H9 (cell line): Measurements from ENCODE around the gene SPOCD1. TPM values are rescaled to one million over a fixed set of nuclear protein-coding genes. Genes with fewer than 3 reads are reported as not detected.

Experiments
- DNase-seq: peaks from one replicate; pipeline ENCODE4 v3.0.0-alpha.2; 2017
- H2AFZ ChIP-seq: one replicate; pipeline ENCODE4 v1.6.1; 2013; ENCODE audit warnings: mild to moderate bottlenecking, low read length, control low read depth, moderate library complexity
- H2AK5ac ChIP-seq: 2 replicates; pipeline ENCODE4 v1.6.1; 2013; ENCODE audit warnings: low read length, control low read depth, mixed read lengths; ENCODE audit not compliant: insufficient read length
- H2BK120ac ChIP-seq: one replicate; pipeline ENCODE4 v1.6.1; 2013; ENCODE audit warnings: low read depth, mild to moderate bottlenecking, low read length, control low read depth, inconsistent platforms; ENCODE audit not compliant: poor library complexity, severe bottlenecking
- H2BK12ac ChIP-seq: 2 replicates; pipeline ENCODE4 v1.6.1; 2013; ENCODE audit warnings: low read length, control low read depth, mixed read lengths, low read depth; ENCODE audit not compliant: insufficient read length
- H2BK15ac ChIP-seq: 2 replicates; pipeline ENCODE4 v1.6.1; 2013; ENCODE audit warnings: low read depth, low read length, control low read depth
- H2BK20ac ChIP-seq: one replicate; pipeline ENCODE4 v1.6.1; 2013; ENCODE audit warnings: low read depth, mild to moderate bottlenecking, low read length, control low read depth, inconsistent platforms; ENCODE audit not compliant: poor library complexity, severe bottlenecking
- H2BK5ac ChIP-seq: 2 replicates; pipeline ENCODE4 v1.6.1; 2013; ENCODE audit warnings: low read length, control low read depth, mixed read lengths; ENCODE audit not compliant: insufficient read length
- H3K14ac ChIP-seq: 2 replicates; pipeline ENCODE4 v1.6.1; 2013; ENCODE audit warnings: low read length, control low read depth; ENCODE audit not compliant: insufficient read depth
- H3K18ac ChIP-seq: 2 replicates; pipeline ENCODE4 v1.6.1; 2013; ENCODE audit warnings: low read depth, mild to moderate bottlenecking, mixed read lengths, low read length, control low read depth; ENCODE audit not compliant: insufficient read length
- H3K23ac ChIP-seq: 2 replicates; pipeline ENCODE4 v1.6.1; 2013; ENCODE audit warnings: low read length, control low read depth, mixed read lengths, low read depth; ENCODE audit not compliant: insufficient read length
- H3K23me2 ChIP-seq: 2 replicates; pipeline ENCODE4 v1.6.1; 2013; ENCODE audit warnings: low read depth, mild to moderate bottlenecking, mixed read lengths, low read length, control low read depth; ENCODE audit not compliant: insufficient read length, poor library complexity, severe bottlenecking
- H3K27ac ChIP-seq: 2 replicates; pipeline ENCODE4 v1.5.1; 2013; ENCODE audit warnings: low read length, control low read depth, mixed read lengths, low read depth; ENCODE audit not compliant: insufficient read length
- H3K27me3 ChIP-seq: 2 replicates; pipeline ENCODE4 v1.6.1; 2013; ENCODE audit warnings: low read length, control low read depth, inconsistent platforms; ENCODE audit not compliant: insufficient read depth
- H3K4ac ChIP-seq: 2 replicates; pipeline ENCODE4 v1.6.1; 2013; ENCODE audit warnings: low read depth, mild to moderate bottlenecking, control low read depth, inconsistent platforms, low read length, moderate library complexity
- H3K4me1 ChIP-seq: 2 replicates; pipeline ENCODE4 v1.6.1; 2013; ENCODE audit warnings: low read length, control low read depth, inconsistent platforms; ENCODE audit not compliant: insufficient read depth
- H3K4me2 ChIP-seq: 2 replicates; pipeline ENCODE4 v1.6.1; 2013; ENCODE audit warnings: low read length, control low read depth, mixed read lengths; ENCODE audit not compliant: insufficient read length, insufficient read depth
- H3K56ac ChIP-seq: 2 replicates; pipeline ENCODE4 v1.6.1; 2013; ENCODE audit warnings: low read depth, mild to moderate bottlenecking, mixed read lengths, low read length, control low read depth; ENCODE audit not compliant: insufficient read length
- H3K79me1 ChIP-seq: 2 replicates; pipeline ENCODE4 v1.6.1; 2013; ENCODE audit warnings: low read depth, mild to moderate bottlenecking, moderate library complexity, low read length, control low read depth, inconsistent platforms; ENCODE audit not compliant: insufficient read depth, poor library complexity, severe bottlenecking
- H3K79me2 ChIP-seq: 2 replicates; pipeline ENCODE4 v1.6.1; 2013; ENCODE audit warnings: low read length, control low read depth, inconsistent platforms; ENCODE audit not compliant: insufficient read depth
- H3K9ac ChIP-seq: 2 replicates; pipeline ENCODE4 v1.6.1; 2013; ENCODE audit warnings: low read length, control low read depth, mixed read lengths; ENCODE audit not compliant: insufficient read length; ENCODE audit errors: extremely low read depth
- H3K9me3 ChIP-seq: one replicate; pipeline ENCODE4 v1.6.1; 2013; ENCODE audit warnings: low read depth, low read length, inconsistent platforms; ENCODE audit not compliant: control insufficient read depth
- H3T11ph ChIP-seq: one replicate; pipeline ENCODE4 v1.6.1; 2013; ENCODE audit warnings: mild to moderate bottlenecking, low read length, control low read depth, inconsistent platforms
- H4K20me1 ChIP-seq: one replicate; pipeline ENCODE4 v1.6.1; 2013; ENCODE audit not compliant: control insufficient read depth, insufficient read length, insufficient read depth
- H4K5ac ChIP-seq: 2 replicates; pipeline ENCODE4 v1.6.1; 2013; ENCODE audit warnings: low read depth, mild to moderate bottlenecking, mixed read lengths, low read length, control low read depth; ENCODE audit not compliant: insufficient read length
- H4K8ac ChIP-seq: replicated peaks from 2 replicates; pipeline ENCODE4 v1.6.1; 2013; ENCODE audit warnings: low read length, control low read depth, mixed read lengths, low read depth; ENCODE audit not compliant: insufficient read length
- H4K91ac ChIP-seq: 2 replicates; pipeline ENCODE4 v1.6.1; 2013; ENCODE audit warnings: low read depth, mild to moderate bottlenecking, moderate library complexity, mixed read lengths, low read length, control low read depth; ENCODE audit not compliant: insufficient read length
- H3K27ac Mint-ChIP-seq, 3 experiments: 2 replicates in 2 of 3; 3 replicates in 1 of 3; pipeline ENCODE4 v1.8.0; 2020 to 2021; ENCODE audit warnings: mixed read lengths in 3 of 3, mild to moderate bottlenecking in 1 of 3, moderate library complexity in 1 of 3
- H3K27me3 Mint-ChIP-seq: 2 replicates; pipeline ENCODE4 v1.8.0; 2021; ENCODE audit warnings: low read depth, mild to moderate bottlenecking, moderate library complexity, mixed read lengths
- H3K36me3 Mint-ChIP-seq, 3 experiments: 2 replicates in 2 of 3; 3 replicates in 1 of 3; pipeline ENCODE4 v1.8.0; 2020 to 2021; ENCODE audit warnings: low read depth in 3 of 3, mixed read lengths in 3 of 3; ENCODE audit not compliant: insufficient read depth in 1 of 3
- H3K4me1 Mint-ChIP-seq, 2 experiments: 2 replicates each; pipeline ENCODE4 v1.8.0; 2020; ENCODE audit warnings: mixed read lengths in 2 of 2
- H3K4me3 Mint-ChIP-seq, 2 experiments: 2 replicates in 1 of 2; 3 replicates in 1 of 2; pipeline ENCODE4 v1.8.0; 2020 to 2021; ENCODE audit warnings: mild to moderate bottlenecking in 2 of 2, mixed read lengths in 2 of 2, moderate library complexity in 1 of 2
- H3K9me3 Mint-ChIP-seq, 2 experiments: 2 replicates in 1 of 2; 3 replicates in 1 of 2; pipeline ENCODE4 v1.8.0; 2020; ENCODE audit warnings: mild to moderate bottlenecking in 2 of 2, mixed read lengths in 2 of 2, moderate library complexity in 1 of 2
- WGBS: extraction: QIAGEN DNeasy Blood & Tissue Kit; methylation state at CpG from one replicate; pipeline ENCODE4 v1.1.7; 2013; ENCODE audit warnings: missing lambda C conversion rate, low lambda C conversion rate, mixed read lengths; ENCODE audit not compliant: insufficient read length; ENCODE audit errors: extremely low coverage; 5-methylcytosine and 5-hydroxymethylcytosine counted together
- total RNA-seq: library from RNA; stranded (reverse); gene quantifications from 2 replicates; pipeline ENCODE4 v1.2.1, GENCODE V29; 2021
- TF ChIP-seq, protein P1 (sequence below): fragments of 200-600 bp; sonication (generic); conservative IDR thresholded peaks from 3 replicates; pipeline ENCODE4 v1.8.0; 2021; ENCODE audit warnings: antibody characterized with exemption, mild to moderate bottlenecking

SPOCD1 gene
- total RNA-seq, 1 experiment from 2014 or later: 1.5 TPM

DNA sequence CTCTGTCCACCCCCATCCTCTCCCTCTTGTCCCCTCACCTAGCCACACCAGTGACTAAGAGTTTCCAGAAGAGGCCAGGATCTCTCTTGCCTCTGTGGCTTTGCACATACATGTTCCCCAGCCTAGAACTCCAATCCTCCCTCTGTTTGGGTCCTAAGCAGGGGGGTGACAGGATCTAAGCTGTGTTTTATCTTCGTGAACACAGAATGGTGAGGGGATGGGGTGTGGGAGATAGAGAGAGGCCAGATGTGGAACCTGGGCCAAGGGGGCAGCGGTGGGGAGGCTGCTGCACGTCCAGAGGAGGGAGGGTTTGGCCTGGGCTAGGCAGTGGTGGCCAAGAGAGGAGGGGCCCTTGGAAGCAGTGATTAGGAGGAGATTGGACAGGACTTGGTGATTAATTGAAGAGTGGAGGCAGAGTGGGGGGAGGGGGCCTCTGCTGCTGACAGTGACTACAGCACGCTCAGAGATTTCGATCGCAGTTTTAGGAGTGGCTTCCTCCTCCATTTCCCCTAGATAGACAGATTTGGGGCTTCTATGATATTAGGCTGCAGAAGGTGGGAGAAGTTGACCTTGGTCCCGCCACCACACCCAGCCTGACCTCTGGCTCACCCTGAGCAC is 34.6 kb downstream of the SPOCD1 start:
- Mint-ChIP-seq H3K27ac (peak overlapping the region in 1 of 3 experiments; percentile 19; a peak in 1 of 7 replicates), H3K27me3 (peaks cover 20% of the 10 kb centered on the region), H3K36me3 (no peaks in the 10 kb centered on the region), H3K4me1 (peaks cover 38 to 44% of the 10 kb centered on the region in 2 experiments), H3K9me3 (no peaks in the 10 kb centered on the region), H3K4me3 (no peak overlapping the region)
- Histone ChIP-seq H2BK15ac (no peak overlapping the region), H3K9ac (no peak overlapping the region), H4K91ac (no peak overlapping the region), H4K20me1 (no peaks in the 10 kb centered on the region), H3K14ac (no peak overlapping the region), H3K27me3 (no peaks in the 10 kb centered on the region), H3K4me2 (no peak overlapping the region), H3T11ph (no peak overlapping the region), H2BK5ac (no peak overlapping the region), H3K18ac (no peak overlapping the region), H3K4ac (no peak overlapping the region), H3K23ac (no peak overlapping the region), H3K79me2 (no peaks in the 10 kb centered on the region), H3K56ac (no peak overlapping the region), H2BK120ac (no peak overlapping the region), H4K5ac (no peak overlapping the region), H2BK20ac (no peak overlapping the region), H3K9me3 (no peaks in the 10 kb centered on the region), H3K79me1 (no peaks in the 10 kb centered on the region), H3K23me2 (no peaks in the 10 kb centered on the region), H2BK12ac (no peak overlapping the region), H4K8ac (no peak overlapping the region), H3K27ac (no peak overlapping the region), H3K4me1 (peaks cover 8% of the 10 kb centered on the region; the same call in 1 of the 2 replicates), H2AK5ac (no peak overlapping the region), H2AFZ (no peak overlapping the region)
- no peak for DNase-seq
- WGBS: no CpG with 5 or more reads among the region's 7 CpGs
- TF ChIP-seq, protein P1, sequence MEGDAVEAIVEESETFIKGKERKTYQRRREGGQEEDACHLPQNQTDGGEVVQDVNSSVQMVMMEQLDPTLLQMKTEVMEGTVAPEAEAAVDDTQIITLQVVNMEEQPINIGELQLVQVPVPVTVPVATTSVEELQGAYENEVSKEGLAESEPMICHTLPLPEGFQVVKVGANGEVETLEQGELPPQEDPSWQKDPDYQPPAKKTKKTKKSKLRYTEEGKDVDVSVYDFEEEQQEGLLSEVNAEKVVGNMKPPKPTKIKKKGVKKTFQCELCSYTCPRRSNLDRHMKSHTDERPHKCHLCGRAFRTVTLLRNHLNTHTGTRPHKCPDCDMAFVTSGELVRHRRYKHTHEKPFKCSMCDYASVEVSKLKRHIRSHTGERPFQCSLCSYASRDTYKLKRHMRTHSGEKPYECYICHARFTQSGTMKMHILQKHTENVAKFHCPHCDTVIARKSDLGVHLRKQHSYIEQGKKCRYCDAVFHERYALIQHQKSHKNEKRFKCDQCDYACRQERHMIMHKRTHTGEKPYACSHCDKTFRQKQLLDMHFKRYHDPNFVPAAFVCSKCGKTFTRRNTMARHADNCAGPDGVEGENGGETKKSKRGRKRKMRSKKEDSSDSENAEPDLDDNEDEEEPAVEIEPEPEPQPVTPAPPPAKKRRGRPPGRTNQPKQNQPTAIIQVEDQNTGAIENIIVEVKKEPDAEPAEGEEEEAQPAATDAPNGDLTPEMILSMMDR: no peak
